ENCODE data around the gene LYPD6B. TPM values are rescaled to one million over a fixed set of nuclear protein-coding genes. Genes with fewer than 3 reads are reported as not detected.

The LYPD6B gene
- total RNA-seq, 1 experiment from 2014 or later, result 2.0 TPM

- no peak for DNase-seq
- peaks cover 4 to 5% of the 10 kb centered on the region in 2 experiments for H3K4me1 Mint-ChIP-seq
- Histone ChIP-seq H2BK15ac (ENCODE audit: low read depth, low read length) (no peak overlapping the region), H3K9ac (ENCODE audit: extremely low read depth, insufficient read length, low read length) (no peak overlapping the region), H2BK20ac (ENCODE audit: low read depth, low read length, poor library complexity, severe bottlenecking) (no peak overlapping the region), H4K91ac (ENCODE audit: insufficient read length, low read depth, low read length) (no peak overlapping the region), H2AK5ac (ENCODE audit: insufficient read length, low read length) (no peak overlapping the region), H2BK5ac (ENCODE audit: insufficient read length, low read length) (no peak overlapping the region), H3K4me2 (ENCODE audit: insufficient read depth, insufficient read length, low read length) (no peak overlapping the region), H3T11ph (ENCODE audit: low read length) (no peak overlapping the region), H3K56ac (ENCODE audit: insufficient read length, low read depth, low read length) (no peak overlapping the region), H2BK12ac (ENCODE audit: insufficient read length, low read depth, low read length) (no peak overlapping the region), H3K23ac (ENCODE audit: insufficient read length, low read depth, low read length) (no peak overlapping the region), H3K18ac (ENCODE audit: insufficient read length, low read depth, low read length) (no peak overlapping the region), H3K23me2 (ENCODE audit: insufficient read length, low read depth, low read length, poor library complexity, severe bottlenecking) (peaks cover 5% of the 10 kb centered on the region), H3K27ac (ENCODE audit: insufficient read length, low read depth, low read length) (no peak overlapping the region), H3K4me1 (ENCODE audit: insufficient read depth, low read length) (no peaks in the 10 kb centered on the region), H3K14ac (ENCODE audit: insufficient read depth, low read length) (no peak overlapping the region), H3K79me2 (ENCODE audit: insufficient read depth, low read length) (no peaks in the 10 kb centered on the region), H4K20me1 (ENCODE audit: control insufficient read depth, insufficient read depth, insufficient read length) (no peaks in the 10 kb centered on the region), H2BK120ac (ENCODE audit: low read depth, low read length, poor library complexity, severe bottlenecking) (no peak overlapping the region), H3K79me1 (ENCODE audit: insufficient read depth, low read depth, low read length, poor library complexity, severe bottlenecking) (no peaks in the 10 kb centered on the region), H3K4ac (ENCODE audit: low read depth, low read length) (no peak overlapping the region), H4K8ac (replicated peaks; ENCODE audit: insufficient read length, low read depth, low read length) (no peak overlapping the region), H3K9me3 (ENCODE audit: control insufficient read depth, low read depth, low read length) (no peaks in the 10 kb centered on the region), H4K5ac (ENCODE audit: insufficient read length, low read depth, low read length) (no peak overlapping the region), H3K27me3 (ENCODE audit: insufficient read depth, low read length) (peaks cover 6% of the 10 kb centered on the region), H2AFZ (ENCODE audit: low read length) (no peak overlapping the region)
- no peak overlapping the region for H3K27ac Mint-ChIP-seq
- TF ChIP-seq CTCF (conservative IDR thresholded peaks at IDR 0.05), result no peak
- H3K9me3 Mint-ChIP-seq, result peaks cover 10 to 17% of the 10 kb centered on the region in 2 experiments
- WGBS (ENCODE audit: extremely low coverage, insufficient read length, low lambda C conversion rate), result no CpG with 5 or more reads among the region's 1 CpG
- H3K4me3 Mint-ChIP-seq, result no peak overlapping the region
- peaks cover 25% of the 10 kb centered on the region for H3K27me3 Mint-ChIP-seq (ENCODE audit: low read depth)
- H3K36me3 Mint-ChIP-seq (ENCODE audit: insufficient read depth in 1 of 3, low read depth in 3 of 3), result peaks cover 0 to 9% (median 4%) of the 10 kb centered on the region in 3 experiments; a peak in 4 of 7 replicates
These were observed 4.4 kb downstream of the LYPD6B start for GRCh38 chr2:149042881-149043280.

All from H9 (cell line).